GM19324 (cell line): Measurements from ENCODE around the gene DLG2.
"Not testable (repeated sequence)": the region's sequence is repeated elsewhere in the genome, so short reads cannot be mapped to it uniquely, and the experiment has no call there.

ENCODE experiments used
- ATAC-seq: cut with Tn5 transposase; IDR thresholded peaks from one replicate; pipeline ENCODE4 v1.9.1; 2021; ENCODE audit warnings: mild to moderate bottlenecking, moderate library complexity; ENCODE audit not compliant: unreplicated experiment, low FRiP score

DLG2 gene

DNA sequence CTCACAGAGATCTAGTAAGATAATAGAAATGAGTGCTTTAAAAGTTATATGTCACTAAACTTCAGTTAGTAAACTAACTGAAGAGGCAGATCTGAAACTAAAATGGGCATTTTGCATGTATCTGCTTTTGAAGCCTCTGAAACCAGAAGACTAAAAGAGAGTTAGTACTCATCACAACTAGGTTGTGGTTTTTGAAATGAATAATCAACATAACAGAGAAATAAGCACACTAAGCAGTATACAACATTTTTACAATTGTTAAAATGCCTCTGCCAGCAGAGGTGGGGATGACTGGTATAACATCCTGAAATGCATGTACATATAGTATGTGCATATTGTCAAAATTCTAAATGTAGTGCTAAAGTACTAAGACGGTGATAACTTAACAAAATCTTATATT lies 564.5 kb downstream of the DLG2 start:
- ATAC-seq = peak; percentile 98

DNA sequence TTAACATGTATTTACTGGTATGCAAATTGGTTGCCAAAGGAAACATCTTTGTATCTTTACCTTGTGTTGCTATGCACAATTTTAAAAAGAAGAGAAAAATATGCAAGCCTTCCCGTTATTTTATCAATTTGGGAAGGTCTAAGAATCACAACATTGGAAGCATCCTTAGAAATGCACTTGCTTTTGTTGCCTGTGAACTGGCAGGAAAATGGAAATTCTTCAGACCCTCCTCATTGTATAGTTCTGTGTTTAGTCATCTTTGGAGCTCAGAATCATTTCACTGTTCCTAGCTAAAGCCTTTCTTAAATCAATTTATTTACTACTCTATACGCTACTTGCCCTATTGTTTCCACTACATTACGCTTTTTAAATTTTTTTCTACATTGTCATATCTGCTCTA lies 574.5 kb downstream of the DLG2 start:
- ATAC-seq = no peak

- no peak for ATAC-seq
These were observed 578.3 kb downstream of the DLG2 start for GRCh38 chr11:85048801-85049200.

DNA sequence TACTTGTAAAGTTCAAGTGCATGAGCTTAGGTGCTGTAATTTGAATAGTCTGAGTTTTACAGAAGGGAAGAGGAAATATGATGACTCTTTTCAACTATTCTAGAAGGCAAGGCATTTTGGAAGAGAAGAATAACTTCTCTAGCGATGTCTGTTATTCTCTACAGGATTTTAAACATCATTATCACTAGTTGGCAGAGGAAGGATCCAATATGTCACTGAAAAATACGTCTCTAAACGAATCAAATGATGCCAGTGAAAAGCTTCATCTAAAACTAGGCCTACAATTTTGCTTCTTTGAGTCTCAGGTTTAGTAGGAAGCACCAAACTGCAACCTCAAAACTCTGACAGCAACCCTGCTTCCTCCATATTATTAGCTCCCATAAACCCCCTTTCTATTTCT lies 581.4 kb downstream of the DLG2 start:
- no peak for ATAC-seq

GRCh38 chr11:85044911-85045310 lies 582.2 kb downstream of the DLG2 start:
- no peak for ATAC-seq

DNA sequence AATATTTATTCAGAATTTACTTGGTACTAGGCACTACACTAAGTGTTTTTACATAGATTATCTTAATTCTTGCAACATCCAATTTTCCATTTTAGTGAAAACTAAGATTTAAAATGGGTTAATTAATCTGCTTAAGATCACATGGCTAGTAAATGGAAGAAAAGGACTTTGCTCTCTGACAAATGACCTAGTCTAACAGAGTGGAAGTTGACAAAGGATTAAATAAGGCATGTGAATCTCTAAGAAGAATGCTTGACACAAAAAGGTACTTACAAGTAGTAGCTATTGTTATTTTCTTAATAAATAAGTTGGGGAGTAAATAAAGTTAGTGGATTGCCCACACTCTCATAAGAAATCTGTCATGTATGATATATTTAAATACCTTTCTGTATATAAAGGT lies 584.8 kb downstream of the DLG2 start:
- no peak for ATAC-seq

- ATAC-seq = no peak
These were observed 587.0 kb downstream of the DLG2 start for GRCh38 chr11:85040166-85040565.

DNA sequence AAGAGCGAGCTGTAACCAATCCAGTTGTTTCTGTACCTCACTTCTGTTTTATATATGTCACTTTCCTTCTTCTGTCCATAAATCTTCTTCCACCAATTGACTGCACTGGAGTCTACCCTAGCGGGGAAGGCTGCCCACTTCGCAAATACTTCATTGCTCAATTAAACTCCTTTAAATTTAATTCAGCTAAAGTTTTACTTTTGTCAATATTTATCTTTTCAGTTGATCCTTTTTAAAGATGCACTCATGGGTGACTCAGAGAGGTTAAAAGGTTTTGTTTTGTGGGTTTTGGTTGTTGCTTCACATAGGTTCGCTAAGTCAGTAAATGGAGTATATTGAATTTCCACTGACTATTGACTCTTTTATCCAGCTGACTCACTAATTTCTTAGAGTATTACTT lies 597.2 kb downstream of the DLG2 start:
- ATAC-seq = no peak

DNA sequence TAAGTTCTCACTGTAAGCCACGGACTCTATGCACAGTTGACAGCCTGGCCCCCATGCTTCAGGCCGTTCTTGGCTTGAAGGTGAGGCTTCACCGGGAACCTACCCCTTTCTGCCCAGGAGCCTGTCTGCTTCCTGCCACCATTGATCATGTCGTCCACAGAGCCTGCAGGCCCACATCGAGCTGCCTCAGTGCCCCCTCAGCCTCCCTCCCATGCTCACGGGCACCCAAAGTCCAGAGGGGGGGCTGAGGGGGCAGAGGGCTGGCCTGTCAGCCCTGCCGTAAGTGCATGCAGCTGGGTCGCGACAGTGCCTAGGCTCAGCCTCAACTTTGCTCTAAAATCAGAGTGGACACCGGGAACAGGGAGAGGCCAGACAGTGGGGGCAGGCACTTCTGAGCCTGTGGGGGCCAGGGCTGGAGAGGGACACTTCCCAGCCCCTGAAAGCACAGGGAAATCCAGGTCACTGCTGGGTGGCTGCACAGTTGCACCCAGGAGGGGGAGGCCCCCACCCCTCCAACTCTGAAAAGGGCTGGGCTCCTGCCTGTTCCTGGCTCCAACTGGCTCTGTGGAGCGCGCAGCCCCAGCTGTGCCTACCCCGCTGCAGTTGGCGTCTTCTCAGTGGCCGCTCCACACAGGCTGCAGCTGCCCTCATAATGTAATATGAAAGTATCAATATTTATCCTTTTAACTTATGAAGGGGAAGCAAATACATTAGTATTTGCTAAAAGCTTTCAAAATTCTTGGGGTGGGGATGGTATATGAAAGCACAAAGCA lies 598.6 kb downstream of the DLG2 start:
- ATAC-seq = no peak

DNA sequence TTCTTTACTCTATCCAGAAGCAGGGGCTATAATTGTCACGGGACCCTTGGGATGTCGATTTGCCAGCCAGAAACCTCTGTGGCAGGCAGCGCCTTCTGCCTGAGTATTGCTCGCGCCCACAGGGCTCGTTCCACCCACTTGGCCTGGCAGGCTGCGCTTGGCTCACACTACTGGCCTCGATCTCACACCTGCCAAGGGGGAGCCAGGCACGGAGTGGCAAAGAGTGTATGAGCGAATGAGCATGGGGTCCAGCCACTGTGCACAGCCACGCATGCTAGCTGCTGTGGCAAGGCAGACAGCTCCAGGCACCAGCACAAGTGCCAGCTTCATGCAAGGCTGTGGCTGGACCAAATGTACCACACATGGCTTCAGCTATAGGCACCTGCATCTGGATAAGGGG lies 599.8 kb downstream of the DLG2 start:
- no peak for ATAC-seq

DNA sequence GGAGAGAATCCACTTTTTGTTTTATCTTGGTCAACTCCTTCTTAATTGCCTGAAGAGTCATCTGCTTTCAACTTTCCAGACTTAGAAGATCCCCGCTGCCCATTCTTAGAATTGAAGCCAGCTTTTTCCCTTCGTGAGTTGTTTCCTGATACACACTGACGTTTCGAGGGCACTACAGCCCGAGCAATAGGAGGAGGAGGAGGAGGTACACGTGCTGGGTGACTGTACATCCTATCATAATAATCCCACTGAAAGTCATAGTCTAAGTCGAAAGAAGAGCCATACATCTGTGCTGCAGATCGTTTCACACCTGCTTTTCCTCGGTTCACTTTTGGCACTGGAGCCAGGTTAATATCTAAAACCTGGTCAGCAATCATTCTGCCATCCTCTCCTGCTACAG lies 606.1 kb downstream of the DLG2 start:
- ATAC-seq = no peak

DNA sequence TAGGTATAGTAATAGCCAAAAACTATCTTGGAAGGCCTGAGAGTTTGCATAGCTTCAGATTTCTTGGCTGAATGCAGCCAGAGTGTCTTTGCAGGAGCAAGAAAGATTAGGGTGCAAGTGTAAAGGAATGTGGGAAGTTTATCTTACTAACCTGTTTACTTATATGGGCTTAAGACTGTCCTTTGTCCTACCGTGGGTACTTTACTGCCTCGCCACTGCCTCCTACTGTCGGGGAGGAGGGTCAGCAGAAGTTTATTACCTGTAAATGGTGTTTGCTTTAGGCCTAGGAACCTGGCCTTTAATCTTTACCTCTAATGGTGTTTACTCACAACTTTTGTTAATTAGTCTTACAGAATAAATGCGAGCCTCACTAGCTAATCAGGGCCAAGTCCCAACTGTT lies 633.8 kb downstream of the DLG2 start:
- no peak for ATAC-seq

DNA sequence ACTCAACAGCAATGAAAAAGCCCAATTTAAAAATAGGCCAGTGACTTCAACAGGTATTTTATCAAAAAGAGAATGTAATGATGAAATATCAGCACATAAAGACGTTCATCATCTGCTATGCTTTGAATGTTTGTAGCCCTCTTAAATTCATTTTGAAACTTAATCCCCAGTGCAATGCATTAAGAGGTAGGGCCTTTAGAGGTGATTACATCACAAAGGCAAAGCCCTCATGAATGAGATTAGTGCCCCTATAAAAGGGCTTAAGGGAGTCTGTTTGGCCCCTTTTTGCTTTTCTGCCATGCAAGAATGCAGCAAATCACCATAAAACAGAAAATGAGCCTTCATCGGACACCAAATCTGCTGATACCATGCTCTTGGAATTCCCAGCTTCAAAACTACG lies 637.0 kb downstream of the DLG2 start:
- ATAC-seq = no peak

DNA sequence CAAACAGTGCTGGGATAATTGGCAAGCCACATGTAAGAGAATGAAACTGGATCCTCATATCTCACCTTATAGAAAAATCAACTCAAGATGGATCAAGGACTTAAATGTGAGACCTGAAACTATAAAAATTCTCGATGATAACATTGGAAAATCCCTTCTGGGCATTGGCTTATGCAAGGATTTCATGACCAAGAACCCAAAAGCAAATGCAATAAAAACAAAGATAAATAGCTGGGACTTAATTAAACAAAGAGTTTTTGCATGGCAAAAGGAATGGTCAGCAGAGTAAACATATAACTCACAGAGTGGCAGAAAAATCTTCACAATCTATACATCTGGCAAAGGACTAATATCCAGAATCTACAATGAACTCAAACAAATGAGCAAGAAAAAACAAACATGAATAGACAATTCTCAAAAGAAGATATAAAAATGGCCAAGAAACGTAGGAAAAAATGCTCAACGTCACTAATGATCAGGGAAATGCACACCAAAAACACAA lies 639.4 kb downstream of the DLG2 start:
- ATAC-seq = not testable (repeated sequence)

GRCh38 chr11:84981301-84981700 lies 645.8 kb downstream of the DLG2 start:
- ATAC-seq = no peak

GRCh38 chr11:84969103-84969502 lies 658.0 kb downstream of the DLG2 start:
- no peak for ATAC-seq

DNA sequence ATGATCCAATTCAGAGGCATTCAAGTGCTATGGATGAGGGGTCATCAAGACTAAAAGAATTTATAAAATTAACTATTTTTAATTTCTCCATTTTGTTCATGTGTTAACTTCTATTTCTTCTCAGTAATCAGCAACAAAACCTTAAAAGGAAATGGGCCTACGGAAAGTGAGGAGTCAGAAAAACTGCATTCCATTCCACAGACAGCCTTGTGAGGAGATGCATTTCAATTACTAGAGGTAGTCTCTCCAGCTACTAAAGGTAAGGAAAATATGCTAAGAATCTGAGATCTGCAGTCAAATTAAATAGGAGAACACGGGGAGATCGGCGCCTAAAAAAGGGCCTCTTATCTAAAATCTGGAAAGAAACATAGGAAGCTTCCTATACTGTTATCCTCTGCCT lies 661.7 kb downstream of the DLG2 start:
- no peak for ATAC-seq

- no peak for ATAC-seq
These were observed 663.9 kb downstream of the DLG2 start for GRCh38 chr11:84963240-84963639.

DNA sequence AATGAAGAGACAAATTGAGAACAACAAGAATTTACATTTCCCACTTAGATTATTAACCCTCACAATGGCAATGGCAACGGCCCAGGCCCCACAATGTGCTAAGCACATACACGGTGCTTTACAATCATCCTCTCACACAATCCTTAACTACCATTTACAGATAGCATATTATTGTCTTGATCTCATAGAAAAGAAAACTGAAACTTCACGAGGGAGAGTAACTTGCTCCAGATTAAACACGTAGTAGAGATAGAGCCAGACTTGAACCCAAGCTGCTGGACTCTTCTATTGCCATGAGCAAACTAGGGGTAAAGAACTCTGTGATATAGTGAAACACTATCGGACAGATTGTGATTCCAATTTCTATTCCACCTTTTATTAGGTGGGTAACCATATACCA lies 665.1 kb downstream of the DLG2 start:
- ATAC-seq = no peak

- no peak for ATAC-seq
These were observed 668.8 kb downstream of the DLG2 start for GRCh38 chr11:84958295-84958694.

GRCh38 chr11:84950569-84951270 lies 676.4 kb downstream of the DLG2 start:
- no peak for ATAC-seq

- no peak for ATAC-seq
These were observed 679.1 kb downstream of the DLG2 start for GRCh38 chr11:84947970-84948580.
